Parathyroid adenoma (tissue), 2 donors: Measurements from ENCODE around the gene FGF13.

Source experiments
- H2AFZ ChIP-seq: fragments of 300-600 bp; sonication (generic); one replicate; pipeline ENCODE4 v1.7.0; 2017; ENCODE audit warnings: antibody characterized with exemption, mild to moderate bottlenecking
- H3K27ac ChIP-seq: fragments of 300-600 bp; sonication (generic); one replicate; pipeline ENCODE4 v1.7.0; 2017
- H3K27me3 ChIP-seq: fragments of 300-600 bp; sonication (generic); one replicate; pipeline ENCODE4 v1.7.0; 2017; ENCODE audit warnings: low read length; ENCODE audit not compliant: control insufficient read depth, insufficient read depth
- H3K36me3 ChIP-seq: fragments of 300-600 bp; sonication (generic); one replicate; pipeline ENCODE4 v1.7.0; 2017; ENCODE audit warnings: low read length; ENCODE audit not compliant: control insufficient read depth, insufficient read depth
- H3K4me1 ChIP-seq: fragments of 300-600 bp; sonication (generic); one replicate; pipeline ENCODE4 v1.7.0; 2017; ENCODE audit warnings: control low read depth
- H3K4me2 ChIP-seq: fragments of 300-600 bp; sonication (generic); one replicate; pipeline ENCODE4 v1.7.0; 2017; ENCODE audit warnings: low read length
- H3K4me3 ChIP-seq: fragments of 300-600 bp; sonication (generic); one replicate; pipeline ENCODE4 v1.7.0; 2017; ENCODE audit warnings: low read depth, low read length
- H3K79me2 ChIP-seq: fragments of 300-600 bp; sonication (generic); one replicate; pipeline ENCODE4 v1.7.0; 2017; ENCODE audit warnings: control low read depth
- H3K9ac ChIP-seq: fragments of 300-600 bp; sonication (generic); one replicate; pipeline ENCODE4 v1.7.0; 2017; ENCODE audit warnings: mild to moderate bottlenecking
- H3K9me3 ChIP-seq: fragments of 300-600 bp; sonication (generic); one replicate; pipeline ENCODE4 v1.7.0; 2017; ENCODE audit warnings: low read length; ENCODE audit not compliant: control insufficient read depth
- TF ChIP-seq, protein P1 (sequence below): fragments of 300-600 bp; sonication (generic); IDR thresholded peaks from one replicate; pipeline ENCODE4 v1.7.0; 2017; ENCODE audit warnings: antibody characterized with exemption, mild to moderate bottlenecking
- donor health status: primary hyperparathyroidism.

FGF13 gene

DNA sequence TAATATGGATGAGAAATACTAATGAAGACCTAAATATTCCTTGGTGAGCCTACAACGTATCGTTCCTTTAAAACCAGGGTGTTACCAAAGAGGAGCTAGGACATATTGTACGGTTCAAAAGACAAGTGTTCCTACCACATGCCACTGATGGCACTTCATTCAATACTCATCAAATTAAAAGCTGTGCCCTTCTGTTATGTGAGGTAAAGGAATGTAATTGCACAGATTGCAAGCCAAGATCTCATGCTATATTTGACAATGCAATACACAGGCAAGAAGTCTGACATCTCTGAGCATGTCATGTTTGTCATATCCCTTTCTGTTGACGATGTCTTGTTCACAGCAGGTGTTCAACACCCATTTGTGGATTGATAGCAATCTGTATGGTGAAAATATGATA, 6.9 kb downstream of the FGF13 start:
- TF ChIP-seq, protein P1, sequence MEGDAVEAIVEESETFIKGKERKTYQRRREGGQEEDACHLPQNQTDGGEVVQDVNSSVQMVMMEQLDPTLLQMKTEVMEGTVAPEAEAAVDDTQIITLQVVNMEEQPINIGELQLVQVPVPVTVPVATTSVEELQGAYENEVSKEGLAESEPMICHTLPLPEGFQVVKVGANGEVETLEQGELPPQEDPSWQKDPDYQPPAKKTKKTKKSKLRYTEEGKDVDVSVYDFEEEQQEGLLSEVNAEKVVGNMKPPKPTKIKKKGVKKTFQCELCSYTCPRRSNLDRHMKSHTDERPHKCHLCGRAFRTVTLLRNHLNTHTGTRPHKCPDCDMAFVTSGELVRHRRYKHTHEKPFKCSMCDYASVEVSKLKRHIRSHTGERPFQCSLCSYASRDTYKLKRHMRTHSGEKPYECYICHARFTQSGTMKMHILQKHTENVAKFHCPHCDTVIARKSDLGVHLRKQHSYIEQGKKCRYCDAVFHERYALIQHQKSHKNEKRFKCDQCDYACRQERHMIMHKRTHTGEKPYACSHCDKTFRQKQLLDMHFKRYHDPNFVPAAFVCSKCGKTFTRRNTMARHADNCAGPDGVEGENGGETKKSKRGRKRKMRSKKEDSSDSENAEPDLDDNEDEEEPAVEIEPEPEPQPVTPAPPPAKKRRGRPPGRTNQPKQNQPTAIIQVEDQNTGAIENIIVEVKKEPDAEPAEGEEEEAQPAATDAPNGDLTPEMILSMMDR: no peak
- H3K4me2 ChIP-seq: no peak overlapping the region
- no peak overlapping the region for H3K27ac ChIP-seq

DNA sequence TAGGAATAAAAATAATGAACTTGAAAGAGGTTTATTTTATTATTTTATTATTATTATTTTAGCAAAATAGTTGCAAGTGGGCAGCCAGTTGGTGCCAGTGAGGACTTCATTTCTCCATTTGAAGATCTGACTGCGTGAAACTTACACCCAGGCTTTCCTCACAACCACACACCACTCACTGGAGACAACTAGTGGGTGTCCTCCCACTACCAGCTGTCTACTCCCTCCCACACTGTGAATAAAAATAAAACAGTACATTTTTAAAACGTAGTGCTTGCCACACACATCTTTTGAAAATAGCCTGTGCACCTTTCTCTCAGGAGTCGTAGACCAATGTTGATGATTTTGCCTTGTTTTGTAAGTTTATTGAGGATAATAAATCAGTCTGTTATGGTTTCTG, 7.4 kb downstream of the FGF13 start:
- Histone ChIP-seq H3K36me3 (no peaks in the 10 kb centered on the region), H3K79me2 (no peaks in the 10 kb centered on the region), H3K4me1 (no peaks in the 10 kb centered on the region), H3K9me3 (no peaks in the 10 kb centered on the region), H2AFZ (no peak overlapping the region), H3K4me3 (no peak overlapping the region), H3K27me3 (no peaks in the 10 kb centered on the region), H3K9ac (no peak overlapping the region), H3K4me2 (no peak overlapping the region), H3K27ac (no peak overlapping the region)
- TF ChIP-seq, protein P1: no peak

More for the DNA sequence above, 6.9 kb downstream of the FGF13 start:
- H3K36me3 ChIP-seq: no peaks in the 10 kb centered on the region
- no peak overlapping the region for H3K9ac ChIP-seq
- H3K9me3 ChIP-seq: no peaks in the 10 kb centered on the region
- H2AFZ ChIP-seq: no peak overlapping the region
- no peak overlapping the region for H3K4me3 ChIP-seq
- no peaks in the 10 kb centered on the region for H3K4me1 ChIP-seq
- no peaks in the 10 kb centered on the region for H3K79me2 ChIP-seq
- H3K27me3 ChIP-seq: no peaks in the 10 kb centered on the region

DNA sequence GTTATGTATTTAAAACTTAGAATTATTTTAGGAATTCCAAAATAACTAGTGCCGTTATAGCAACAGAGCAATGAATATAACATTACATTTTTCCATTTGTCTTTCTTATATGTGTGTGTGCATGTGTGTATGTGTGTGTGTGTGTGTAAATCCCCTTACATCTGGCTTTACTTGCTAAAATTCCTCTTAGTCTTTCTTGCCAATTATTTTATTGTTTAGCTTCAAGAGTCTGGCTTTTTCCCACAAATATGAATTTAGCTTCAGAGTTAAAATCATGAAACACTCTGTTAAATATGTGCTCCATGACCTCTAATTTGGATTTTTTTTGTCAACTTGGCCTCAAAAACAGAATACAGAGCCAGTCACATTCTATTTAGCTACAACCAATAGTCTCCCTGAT, 18.9 kb downstream of the FGF13 start:
- no peaks in the 10 kb centered on the region for H3K9me3 ChIP-seq
- H3K9ac ChIP-seq: no peak overlapping the region
- no peaks in the 10 kb centered on the region for H3K27me3 ChIP-seq
- no peaks in the 10 kb centered on the region for H3K36me3 ChIP-seq
- H3K79me2 ChIP-seq: no peaks in the 10 kb centered on the region
- no peak overlapping the region for H3K27ac ChIP-seq
- H3K4me1 ChIP-seq: no peaks in the 10 kb centered on the region
- no peak overlapping the region for H3K4me2 ChIP-seq
- no peak overlapping the region for H3K4me3 ChIP-seq
- no peak overlapping the region for H2AFZ ChIP-seq
- TF ChIP-seq, protein P1: no peak

DNA sequence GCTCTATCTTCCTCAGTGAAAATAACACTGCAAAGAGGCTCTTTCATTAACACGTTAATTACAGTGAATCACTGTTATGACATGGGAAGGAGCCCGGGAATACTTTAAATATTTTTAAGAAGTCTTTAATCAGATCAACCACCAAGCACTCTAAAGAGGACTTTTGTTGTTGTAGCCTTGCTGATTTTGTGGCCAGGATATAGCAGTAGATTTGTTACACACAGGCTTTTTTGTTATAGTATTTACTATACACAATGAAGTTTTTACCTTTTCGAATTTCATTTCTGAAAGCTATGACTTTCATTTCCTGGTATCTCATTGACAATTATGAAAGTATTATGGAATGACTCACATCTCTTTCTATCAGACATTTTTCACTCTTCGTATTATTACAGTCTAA, 20.3 kb downstream of the FGF13 start:
- H3K4me3 ChIP-seq: no peak overlapping the region
- H3K27me3 ChIP-seq: no peaks in the 10 kb centered on the region
- no peak overlapping the region for H3K27ac ChIP-seq
- H3K4me1 ChIP-seq: no peaks in the 10 kb centered on the region
- no peaks in the 10 kb centered on the region for H3K36me3 ChIP-seq
- TF ChIP-seq, protein P1: no peak
- H3K79me2 ChIP-seq: no peaks in the 10 kb centered on the region
- H2AFZ ChIP-seq: no peak overlapping the region
- no peak overlapping the region for H3K9ac ChIP-seq
- H3K4me2 ChIP-seq: no peak overlapping the region
- H3K9me3 ChIP-seq: no peaks in the 10 kb centered on the region

DNA sequence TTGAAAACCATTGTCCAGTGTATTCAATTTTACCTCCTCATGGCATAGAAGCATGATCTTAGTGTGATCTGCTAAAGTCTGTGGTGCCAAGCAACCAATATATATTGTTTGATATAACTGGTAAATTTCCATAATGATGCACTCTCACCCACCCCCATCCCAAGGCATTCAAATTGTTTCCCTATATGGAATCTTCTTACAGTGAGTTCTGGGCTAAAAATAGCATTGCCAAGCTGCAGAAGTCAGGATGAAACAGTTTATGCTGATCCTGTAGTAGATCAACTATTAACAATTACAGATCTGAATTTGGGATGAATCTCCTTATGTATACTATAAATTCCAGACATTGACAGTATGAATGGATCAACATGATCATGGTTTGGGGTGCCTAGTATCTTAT, 20.9 kb downstream of the FGF13 start:
- no peaks in the 10 kb centered on the region for H3K27me3 ChIP-seq
- H3K9ac ChIP-seq: no peak overlapping the region

More for the DNA sequence above, 20.9 kb downstream of the FGF13 start:
- Histone ChIP-seq H3K27ac (no peak overlapping the region), H3K4me3 (no peak overlapping the region), H3K79me2 (no peaks in the 10 kb centered on the region), H3K9me3 (no peaks in the 10 kb centered on the region), H3K36me3 (no peaks in the 10 kb centered on the region), H3K4me1 (no peaks in the 10 kb centered on the region), H2AFZ (no peak overlapping the region), H3K4me2 (no peak overlapping the region)
- TF ChIP-seq, protein P1: no peak
